Fibroblast of lung (primary cell): ENCODE measurements around the gene USP21. TPM values are rescaled to one million over a fixed set of nuclear protein-coding genes. Genes with fewer than 3 reads are reported as not detected.

Experiments used
- DNase-seq, 2 donors: peaks; one replicate each; pipeline versions ENCODE4 v3.0.0 to v3.0.0-alpha.2; 2010; ENCODE audit warnings: low read depth in 2 of 2
- H2AFZ ChIP-seq: 2 replicates; pipeline ENCODE4 v1.5.1; 2012; ENCODE audit warnings: low read length, control low read depth, inconsistent platforms
- H3K27ac ChIP-seq: 2 replicates; pipeline ENCODE4 v1.5.1; 2011; ENCODE audit warnings: low read length, control low read depth; ENCODE audit not compliant: insufficient read depth
- H3K27me3 ChIP-seq: 2 replicates; pipeline ENCODE4 v1.5.1; 2011; ENCODE audit warnings: mild to moderate bottlenecking, low read length; ENCODE audit not compliant: control insufficient read depth, insufficient read depth
- H3K36me3 ChIP-seq: 2 replicates; pipeline ENCODE4 v1.5.1; 2011; ENCODE audit warnings: low read length; ENCODE audit not compliant: control insufficient read depth, insufficient read depth
- H3K4me1 ChIP-seq: 2 replicates; pipeline ENCODE4 v1.5.1; 2011; ENCODE audit warnings: low read length; ENCODE audit not compliant: control insufficient read depth, insufficient read depth; ENCODE audit errors: extremely low read depth
- H3K4me2 ChIP-seq: 2 replicates; pipeline ENCODE4 v1.5.1; 2011; ENCODE audit warnings: low read length, control low read depth; ENCODE audit not compliant: insufficient read depth; ENCODE audit errors: extremely low read depth
- H3K4me3 ChIP-seq, 4 experiments: fragments of 200-600 bp in 1 of 4; sonication (generic) in 1 of 4; replicated peaks in 1 of 4; 2 replicates each; pipeline ENCODE4 v1.5.1; 2011 to 2016; ENCODE audit warnings: low read length in 4 of 4, low read depth in 3 of 4, mild to moderate bottlenecking in 3 of 4, control low read depth in 2 of 4, inconsistent platforms in 1 of 4, mixed read lengths in 1 of 4; ENCODE audit not compliant: insufficient read depth in 1 of 4; ENCODE audit errors: control extremely low read depth in 1 of 4
- H3K79me2 ChIP-seq: 2 replicates; pipeline ENCODE4 v1.5.1; 2012; ENCODE audit warnings: mild to moderate bottlenecking, low read length, inconsistent platforms; ENCODE audit not compliant: control insufficient read depth, insufficient read depth
- H3K9ac ChIP-seq: 2 replicates; pipeline ENCODE4 v1.5.1; 2011; ENCODE audit warnings: mild to moderate bottlenecking, low read length, control low read depth; ENCODE audit not compliant: insufficient read depth
- H3K9me3 ChIP-seq: 2 replicates; pipeline ENCODE4 v1.5.1; 2012; ENCODE audit warnings: low read depth, low read length; ENCODE audit not compliant: control insufficient read depth, insufficient read depth
- H4K20me1 ChIP-seq: 2 replicates; pipeline ENCODE4 v1.5.1; 2011; ENCODE audit warnings: low read length; ENCODE audit not compliant: control insufficient read depth, insufficient read depth; ENCODE audit errors: extremely low read depth
- EZH2 ChIP-seq: IDR thresholded peaks from 2 replicates; pipeline ENCODE4 v1.5.1; 2012; ENCODE audit warnings: low read length, control low read depth, mild to moderate bottlenecking; ENCODE audit errors: missing control alignments
- polyA plus RNA-seq, 2 donors: library from polyadenylated mRNA; depleted of rRNA in 1 of 2; stranded (reverse) in 1 of 2; unstranded in 1 of 2; fragments of >200 nt; gene quantifications; 2 replicates each; pipeline ENCODE4 v1.2.1, GENCODE V29; 2011 to 2012; ENCODE audit warnings: missing spikeins in 1 of 2
- total RNA-seq: library from RNA; depleted of rRNA; stranded (reverse); fragments of >200 nt; gene quantifications from 2 replicates; pipeline ENCODE4 v1.2.1, GENCODE V29; 2014
- TF ChIP-seq, protein P1 (sequence below), 2 donors: IDR thresholded peaks in 1 of 2; conservative IDR thresholded peaks in 1 of 2; 1 replicate in 1 of 2; 2 replicates in 1 of 2; pipeline ENCODE4 v1.5.1; 2011 to 2012; ENCODE audit warnings: low read length in 2 of 2, control low read depth in 1 of 2, inconsistent platforms in 1 of 2, low read depth in 1 of 2, mild to moderate bottlenecking in 1 of 2

USP21 gene
- total and polyA plus RNA-seq, 2 donors (not counting 1 experiment from before 2014, with no cell fraction given): 10.2 to 11.7 TPM

- TF ChIP-seq, protein P1, sequence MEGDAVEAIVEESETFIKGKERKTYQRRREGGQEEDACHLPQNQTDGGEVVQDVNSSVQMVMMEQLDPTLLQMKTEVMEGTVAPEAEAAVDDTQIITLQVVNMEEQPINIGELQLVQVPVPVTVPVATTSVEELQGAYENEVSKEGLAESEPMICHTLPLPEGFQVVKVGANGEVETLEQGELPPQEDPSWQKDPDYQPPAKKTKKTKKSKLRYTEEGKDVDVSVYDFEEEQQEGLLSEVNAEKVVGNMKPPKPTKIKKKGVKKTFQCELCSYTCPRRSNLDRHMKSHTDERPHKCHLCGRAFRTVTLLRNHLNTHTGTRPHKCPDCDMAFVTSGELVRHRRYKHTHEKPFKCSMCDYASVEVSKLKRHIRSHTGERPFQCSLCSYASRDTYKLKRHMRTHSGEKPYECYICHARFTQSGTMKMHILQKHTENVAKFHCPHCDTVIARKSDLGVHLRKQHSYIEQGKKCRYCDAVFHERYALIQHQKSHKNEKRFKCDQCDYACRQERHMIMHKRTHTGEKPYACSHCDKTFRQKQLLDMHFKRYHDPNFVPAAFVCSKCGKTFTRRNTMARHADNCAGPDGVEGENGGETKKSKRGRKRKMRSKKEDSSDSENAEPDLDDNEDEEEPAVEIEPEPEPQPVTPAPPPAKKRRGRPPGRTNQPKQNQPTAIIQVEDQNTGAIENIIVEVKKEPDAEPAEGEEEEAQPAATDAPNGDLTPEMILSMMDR (conservative IDR thresholded peaks at IDR 0.05 in 1 of 2, IDR thresholded peaks at IDR 0.05 in 1 of 2; ENCODE audit: low read depth in 1 of 2, low read length in 2 of 2): peak in 1 of 2 donors; percentile 11
- TF ChIP-seq EZH2: no peak
- peaks cover 51% of the 10 kb centered on the region for H3K4me1 ChIP-seq
- H3K4me2 ChIP-seq: peak overlapping the region; percentile 97
- H3K36me3 ChIP-seq: peaks cover 7% of the 10 kb centered on the region
- no peaks in the 10 kb centered on the region for H4K20me1 ChIP-seq
- DNase-seq: peak in 1 of 2 donors; percentile 44
- H2AFZ ChIP-seq: no peak overlapping the region
- H3K79me2 ChIP-seq: peaks cover 22% of the 10 kb centered on the region
- H3K27ac ChIP-seq: peak overlapping the region; percentile 95
- no peaks in the 10 kb centered on the region for H3K27me3 ChIP-seq
- H3K9me3 ChIP-seq: no peaks in the 10 kb centered on the region
- peak overlapping the region; percentile 70 for H3K9ac ChIP-seq
- peak overlapping the region; percentile 34 to 55 (median 44) for H3K4me3 ChIP-seq
These were observed 39.0 kb downstream of the USP21 start for GRCh38 chr1:161198194-161198896.

GRCh38 chr1:161198897-161199431 is 39.7 kb downstream of the USP21 start, which contains the start of gene ADAMTS4:
ADAMTS4 (minus strand) TSS chr1:161199054; CDS start chr1:161198627, 427 bp downstream.
- Histone ChIP-seq H3K9me3 (no peaks in the 10 kb centered on the region), H2AFZ (peak within 1 kb of the TSS; percentile 2), H3K9ac (peak within 1 kb of the TSS; percentile 70), H3K4me3 (peak within 1 kb of the TSS; percentile 34 to 55 (median 44)), H3K4me1 (peaks cover 51% of the 10 kb centered on the region), H3K27ac (peak within 1 kb of the TSS; percentile 95), H3K79me2 (peaks cover 28% of the 10 kb centered on the region), H3K27me3 (no peaks in the 10 kb centered on the region), H4K20me1 (no peaks in the 10 kb centered on the region), H3K4me2 (peak within 1 kb of the TSS; percentile 97), H3K36me3 (peaks cover 2% of the 10 kb centered on the region)
- DNase-seq: peak; percentile 42 to 84
- TF ChIP-seq EZH2: no peak
- TF ChIP-seq, protein P1 (conservative IDR thresholded peaks at IDR 0.05 in 1 of 2, IDR thresholded peaks at IDR 0.05 in 1 of 2; ENCODE audit: low read depth in 1 of 2, low read length in 2 of 2): no peak

- H3K9me3 ChIP-seq: no peaks in the 10 kb centered on the region
- TF ChIP-seq, protein P1 (conservative IDR thresholded peaks at IDR 0.05 in 1 of 2, IDR thresholded peaks at IDR 0.05 in 1 of 2; ENCODE audit: low read depth in 1 of 2, low read length in 2 of 2): no peak
- TF ChIP-seq EZH2: no peak
- peaks cover 2% of the 10 kb centered on the region for H3K36me3 ChIP-seq
- peak overlapping the region; percentile 2 for H2AFZ ChIP-seq
- peak overlapping the region; percentile 38 for H3K9ac ChIP-seq
- H3K4me2 ChIP-seq: peak overlapping the region; percentile 61
- no peak for DNase-seq
- H3K27ac ChIP-seq: peak overlapping the region; percentile 95
- peak overlapping the region in 1 of 4 experiments; percentile 20 for H3K4me3 ChIP-seq
- peaks cover 51% of the 10 kb centered on the region for H3K4me1 ChIP-seq
- H3K79me2 ChIP-seq: peaks cover 34% of the 10 kb centered on the region
- H4K20me1 ChIP-seq: no peaks in the 10 kb centered on the region
- H3K27me3 ChIP-seq: no peaks in the 10 kb centered on the region
These were observed 40.3 kb downstream of the USP21 start for GRCh38 chr1:161199506-161200139.
